H9 (cell line): Measurements from ENCODE around the gene GNAI2. TPM values are rescaled to one million over a fixed set of nuclear protein-coding genes. Genes with fewer than 3 reads are reported as not detected.

Experiments
- DNase-seq: peaks from one replicate; pipeline ENCODE4 v3.0.0-alpha.2; 2017
- H2AFZ ChIP-seq: one replicate; pipeline ENCODE4 v1.6.1; 2013; ENCODE audit warnings: mild to moderate bottlenecking, low read length, control low read depth, moderate library complexity
- H2AK5ac ChIP-seq: 2 replicates; pipeline ENCODE4 v1.6.1; 2013; ENCODE audit warnings: low read length, control low read depth, mixed read lengths; ENCODE audit not compliant: insufficient read length
- H2BK120ac ChIP-seq: one replicate; pipeline ENCODE4 v1.6.1; 2013; ENCODE audit warnings: low read depth, mild to moderate bottlenecking, low read length, control low read depth, inconsistent platforms; ENCODE audit not compliant: poor library complexity, severe bottlenecking
- H2BK12ac ChIP-seq: 2 replicates; pipeline ENCODE4 v1.6.1; 2013; ENCODE audit warnings: low read length, control low read depth, mixed read lengths, low read depth; ENCODE audit not compliant: insufficient read length
- H2BK15ac ChIP-seq: 2 replicates; pipeline ENCODE4 v1.6.1; 2013; ENCODE audit warnings: low read depth, low read length, control low read depth
- H2BK20ac ChIP-seq: one replicate; pipeline ENCODE4 v1.6.1; 2013; ENCODE audit warnings: low read depth, mild to moderate bottlenecking, low read length, control low read depth, inconsistent platforms; ENCODE audit not compliant: poor library complexity, severe bottlenecking
- H2BK5ac ChIP-seq: 2 replicates; pipeline ENCODE4 v1.6.1; 2013; ENCODE audit warnings: low read length, control low read depth, mixed read lengths; ENCODE audit not compliant: insufficient read length
- H3K14ac ChIP-seq: 2 replicates; pipeline ENCODE4 v1.6.1; 2013; ENCODE audit warnings: low read length, control low read depth; ENCODE audit not compliant: insufficient read depth
- H3K18ac ChIP-seq: 2 replicates; pipeline ENCODE4 v1.6.1; 2013; ENCODE audit warnings: low read depth, mild to moderate bottlenecking, mixed read lengths, low read length, control low read depth; ENCODE audit not compliant: insufficient read length
- H3K23ac ChIP-seq: 2 replicates; pipeline ENCODE4 v1.6.1; 2013; ENCODE audit warnings: low read length, control low read depth, mixed read lengths, low read depth; ENCODE audit not compliant: insufficient read length
- H3K23me2 ChIP-seq: 2 replicates; pipeline ENCODE4 v1.6.1; 2013; ENCODE audit warnings: low read depth, mild to moderate bottlenecking, mixed read lengths, low read length, control low read depth; ENCODE audit not compliant: insufficient read length, poor library complexity, severe bottlenecking
- H3K27ac ChIP-seq: 2 replicates; pipeline ENCODE4 v1.5.1; 2013; ENCODE audit warnings: low read length, control low read depth, mixed read lengths, low read depth; ENCODE audit not compliant: insufficient read length
- H3K27me3 ChIP-seq: 2 replicates; pipeline ENCODE4 v1.6.1; 2013; ENCODE audit warnings: low read length, control low read depth, inconsistent platforms; ENCODE audit not compliant: insufficient read depth
- H3K4ac ChIP-seq: 2 replicates; pipeline ENCODE4 v1.6.1; 2013; ENCODE audit warnings: low read depth, mild to moderate bottlenecking, control low read depth, inconsistent platforms, low read length, moderate library complexity
- H3K4me1 ChIP-seq: 2 replicates; pipeline ENCODE4 v1.6.1; 2013; ENCODE audit warnings: low read length, control low read depth, inconsistent platforms; ENCODE audit not compliant: insufficient read depth
- H3K4me2 ChIP-seq: 2 replicates; pipeline ENCODE4 v1.6.1; 2013; ENCODE audit warnings: low read length, control low read depth, mixed read lengths; ENCODE audit not compliant: insufficient read length, insufficient read depth
- H3K56ac ChIP-seq: 2 replicates; pipeline ENCODE4 v1.6.1; 2013; ENCODE audit warnings: low read depth, mild to moderate bottlenecking, mixed read lengths, low read length, control low read depth; ENCODE audit not compliant: insufficient read length
- H3K79me1 ChIP-seq: 2 replicates; pipeline ENCODE4 v1.6.1; 2013; ENCODE audit warnings: low read depth, mild to moderate bottlenecking, moderate library complexity, low read length, control low read depth, inconsistent platforms; ENCODE audit not compliant: insufficient read depth, poor library complexity, severe bottlenecking
- H3K79me2 ChIP-seq: 2 replicates; pipeline ENCODE4 v1.6.1; 2013; ENCODE audit warnings: low read length, control low read depth, inconsistent platforms; ENCODE audit not compliant: insufficient read depth
- H3K9ac ChIP-seq: 2 replicates; pipeline ENCODE4 v1.6.1; 2013; ENCODE audit warnings: low read length, control low read depth, mixed read lengths; ENCODE audit not compliant: insufficient read length; ENCODE audit errors: extremely low read depth
- H3K9me3 ChIP-seq: one replicate; pipeline ENCODE4 v1.6.1; 2013; ENCODE audit warnings: low read depth, low read length, inconsistent platforms; ENCODE audit not compliant: control insufficient read depth
- H3T11ph ChIP-seq: one replicate; pipeline ENCODE4 v1.6.1; 2013; ENCODE audit warnings: mild to moderate bottlenecking, low read length, control low read depth, inconsistent platforms
- H4K20me1 ChIP-seq: one replicate; pipeline ENCODE4 v1.6.1; 2013; ENCODE audit not compliant: control insufficient read depth, insufficient read length, insufficient read depth
- H4K5ac ChIP-seq: 2 replicates; pipeline ENCODE4 v1.6.1; 2013; ENCODE audit warnings: low read depth, mild to moderate bottlenecking, mixed read lengths, low read length, control low read depth; ENCODE audit not compliant: insufficient read length
- H4K8ac ChIP-seq: replicated peaks from 2 replicates; pipeline ENCODE4 v1.6.1; 2013; ENCODE audit warnings: low read length, control low read depth, mixed read lengths, low read depth; ENCODE audit not compliant: insufficient read length
- H4K91ac ChIP-seq: 2 replicates; pipeline ENCODE4 v1.6.1; 2013; ENCODE audit warnings: low read depth, mild to moderate bottlenecking, moderate library complexity, mixed read lengths, low read length, control low read depth; ENCODE audit not compliant: insufficient read length
- H3K27ac Mint-ChIP-seq, 3 experiments: 2 replicates in 2 of 3; 3 replicates in 1 of 3; pipeline ENCODE4 v1.8.0; 2020 to 2021; ENCODE audit warnings: mixed read lengths in 3 of 3, mild to moderate bottlenecking in 1 of 3, moderate library complexity in 1 of 3
- H3K27me3 Mint-ChIP-seq: 2 replicates; pipeline ENCODE4 v1.8.0; 2021; ENCODE audit warnings: low read depth, mild to moderate bottlenecking, moderate library complexity, mixed read lengths
- H3K36me3 Mint-ChIP-seq, 3 experiments: 2 replicates in 2 of 3; 3 replicates in 1 of 3; pipeline ENCODE4 v1.8.0; 2020 to 2021; ENCODE audit warnings: low read depth in 3 of 3, mixed read lengths in 3 of 3; ENCODE audit not compliant: insufficient read depth in 1 of 3
- H3K4me1 Mint-ChIP-seq, 2 experiments: 2 replicates each; pipeline ENCODE4 v1.8.0; 2020; ENCODE audit warnings: mixed read lengths in 2 of 2
- H3K4me3 Mint-ChIP-seq, 2 experiments: 2 replicates in 1 of 2; 3 replicates in 1 of 2; pipeline ENCODE4 v1.8.0; 2020 to 2021; ENCODE audit warnings: mild to moderate bottlenecking in 2 of 2, mixed read lengths in 2 of 2, moderate library complexity in 1 of 2
- H3K9me3 Mint-ChIP-seq, 2 experiments: 2 replicates in 1 of 2; 3 replicates in 1 of 2; pipeline ENCODE4 v1.8.0; 2020; ENCODE audit warnings: mild to moderate bottlenecking in 2 of 2, mixed read lengths in 2 of 2, moderate library complexity in 1 of 2
- WGBS: extraction: QIAGEN DNeasy Blood & Tissue Kit; methylation state at CpG from one replicate; pipeline ENCODE4 v1.1.7; 2013; ENCODE audit warnings: missing lambda C conversion rate, low lambda C conversion rate, mixed read lengths; ENCODE audit not compliant: insufficient read length; ENCODE audit errors: extremely low coverage; 5-methylcytosine and 5-hydroxymethylcytosine counted together
- total RNA-seq: library from RNA; stranded (reverse); gene quantifications from 2 replicates; pipeline ENCODE4 v1.2.1, GENCODE V29; 2021
- TF ChIP-seq, protein P1 (sequence below): fragments of 200-600 bp; sonication (generic); conservative IDR thresholded peaks from 3 replicates; pipeline ENCODE4 v1.8.0; 2021; ENCODE audit warnings: antibody characterized with exemption, mild to moderate bottlenecking

Gene GNAI2
- total RNA-seq, 1 experiment from 2014 or later: 218 TPM

DNA sequence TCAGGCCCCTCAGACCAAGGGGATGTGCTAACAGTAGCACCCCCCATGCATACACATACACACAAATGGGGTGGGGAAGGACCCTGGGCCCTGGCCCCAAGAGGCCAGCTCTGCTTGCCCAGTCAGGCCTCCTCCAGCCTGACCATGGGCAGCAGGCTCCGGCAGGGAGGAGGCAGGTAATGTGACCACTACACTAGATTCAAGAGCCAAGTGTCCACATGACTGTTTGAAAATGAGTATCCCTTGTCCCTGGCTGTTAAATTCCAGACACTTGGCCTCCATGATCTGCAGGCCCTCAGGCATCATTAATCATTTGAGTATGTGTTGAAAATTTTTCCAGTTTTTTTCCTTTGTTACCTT lies 13.9 kb upstream of the GNAI2 start:
- H3K23me2 ChIP-seq: peaks cover 5% of the 10 kb centered on the region
- no peak overlapping the region for H3K27ac ChIP-seq
- H3K18ac ChIP-seq: no peak overlapping the region
- WGBS: no CpG with 5 or more reads among the region's 1 CpG
- H3K4me1 Mint-ChIP-seq: peaks cover 8 to 15% of the 10 kb centered on the region in 2 experiments
- no peak overlapping the region for H3K9ac ChIP-seq
- peaks cover 33% of the 10 kb centered on the region for H3K27me3 Mint-ChIP-seq
- H2AFZ ChIP-seq: no peak overlapping the region
- no peak overlapping the region for H2BK15ac ChIP-seq
- H3K79me1 ChIP-seq: no peaks in the 10 kb centered on the region
- no peaks in the 10 kb centered on the region for H3K9me3 ChIP-seq
- no peak overlapping the region for H2BK20ac ChIP-seq
- H3K4me3 Mint-ChIP-seq: no peak overlapping the region
- no peak overlapping the region for H2BK12ac ChIP-seq
- no peak overlapping the region for H3K4ac ChIP-seq
- H3K79me2 ChIP-seq: no peaks in the 10 kb centered on the region
- no peaks in the 10 kb centered on the region for H3K4me1 ChIP-seq
- H3T11ph ChIP-seq: no peak overlapping the region
- no peak overlapping the region for H3K56ac ChIP-seq
- no peak overlapping the region for H3K4me2 ChIP-seq
- no peak overlapping the region for H4K5ac ChIP-seq
- peaks cover 2 to 4% of the 10 kb centered on the region in 2 experiments; a peak in 3 of 5 replicates for H3K9me3 Mint-ChIP-seq
- H3K23ac ChIP-seq: no peak overlapping the region
- H3K14ac ChIP-seq: no peak overlapping the region
- no peak overlapping the region for H3K27ac Mint-ChIP-seq
- H2AK5ac ChIP-seq: no peak overlapping the region
- H2BK5ac ChIP-seq: no peak overlapping the region
- H4K20me1 ChIP-seq: no peaks in the 10 kb centered on the region
- no peak for DNase-seq
- H3K27me3 ChIP-seq: no peaks in the 10 kb centered on the region
- H4K8ac ChIP-seq: no peak overlapping the region
- no peaks in the 10 kb centered on the region; a peak in 1 of 7 replicates for H3K36me3 Mint-ChIP-seq
- no peak overlapping the region for H2BK120ac ChIP-seq
- no peak overlapping the region for H4K91ac ChIP-seq
- TF ChIP-seq, protein P1, sequence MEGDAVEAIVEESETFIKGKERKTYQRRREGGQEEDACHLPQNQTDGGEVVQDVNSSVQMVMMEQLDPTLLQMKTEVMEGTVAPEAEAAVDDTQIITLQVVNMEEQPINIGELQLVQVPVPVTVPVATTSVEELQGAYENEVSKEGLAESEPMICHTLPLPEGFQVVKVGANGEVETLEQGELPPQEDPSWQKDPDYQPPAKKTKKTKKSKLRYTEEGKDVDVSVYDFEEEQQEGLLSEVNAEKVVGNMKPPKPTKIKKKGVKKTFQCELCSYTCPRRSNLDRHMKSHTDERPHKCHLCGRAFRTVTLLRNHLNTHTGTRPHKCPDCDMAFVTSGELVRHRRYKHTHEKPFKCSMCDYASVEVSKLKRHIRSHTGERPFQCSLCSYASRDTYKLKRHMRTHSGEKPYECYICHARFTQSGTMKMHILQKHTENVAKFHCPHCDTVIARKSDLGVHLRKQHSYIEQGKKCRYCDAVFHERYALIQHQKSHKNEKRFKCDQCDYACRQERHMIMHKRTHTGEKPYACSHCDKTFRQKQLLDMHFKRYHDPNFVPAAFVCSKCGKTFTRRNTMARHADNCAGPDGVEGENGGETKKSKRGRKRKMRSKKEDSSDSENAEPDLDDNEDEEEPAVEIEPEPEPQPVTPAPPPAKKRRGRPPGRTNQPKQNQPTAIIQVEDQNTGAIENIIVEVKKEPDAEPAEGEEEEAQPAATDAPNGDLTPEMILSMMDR: no peak
